SK-N-MC (cell line): ENCODE results near the gene CXCR2.

ENCODE experiments used
- DNase-seq: peaks from one replicate; pipeline ENCODE4 v3.0.0-alpha.2; 2011; ENCODE audit warnings: low read depth, low spot score
- H3K27ac ChIP-seq: fragments of 200-600 bp; sonication (generic); 2 replicates; pipeline ENCODE4 v1.5.1; 2016; ENCODE audit warnings: mixed run types
- H3K36me3 ChIP-seq: fragments of 200-600 bp; sonication (generic); 2 replicates; pipeline ENCODE4 v1.6.1; 2017; ENCODE audit warnings: antibody characterized with exemption, low read length, mixed read lengths; ENCODE audit not compliant: insufficient read depth
- H3K4me3 ChIP-seq: fragments of 200-600 bp; sonication (generic); 2 replicates; pipeline ENCODE4 v1.5.1; 2016
- H3K9ac ChIP-seq: fragments of 200-600 bp; sonication (generic); 2 replicates; pipeline ENCODE4 v1.8.0; 2017; ENCODE audit warnings: mixed run types, mixed read lengths; ENCODE audit not compliant: insufficient read length
- H3K9me3 ChIP-seq: fragments of 200-600 bp; sonication (generic); 2 replicates; pipeline ENCODE4 v1.6.1; 2017; ENCODE audit warnings: low read depth, mild to moderate bottlenecking, antibody characterized with exemption, low read length, moderate library complexity, mixed read lengths
- EZH2 ChIP-seq: fragments of 200-600 bp; sonication (generic); IDR thresholded peaks from one replicate; pipeline ENCODE4 v1.6.1; 2017; ENCODE audit warnings: antibody characterized with exemption
- FOXP2 ChIP-seq: optimal IDR thresholded peaks from 2 replicates; pipeline ENCODE3; 2011; ENCODE audit warnings: mild to moderate bottlenecking, moderate library complexity; ENCODE audit not compliant: insufficient read depth; ENCODE audit errors: extremely low read length, control extremely low read depth
- POLR2AphosphoS5 ChIP-seq: IDR thresholded peaks from 2 replicates; pipeline ENCODE4 v1.6.1; 2012; ENCODE audit warnings: mild to moderate bottlenecking, low read depth, low read length, borderline replicate concordance

CXCR2 gene

GRCh38 chr2:218127929-218128455 lies 2.2 kb downstream of the CXCR2 start:
- no peak overlapping the region for H3K4me3 ChIP-seq
- no peak for TF ChIP-seq EZH2
- no peaks in the 10 kb centered on the region for H3K36me3 ChIP-seq
- H3K27ac ChIP-seq: no peak overlapping the region
- H3K9ac ChIP-seq: no peak overlapping the region
- no peaks in the 10 kb centered on the region for H3K9me3 ChIP-seq
- no peak for DNase-seq

- Histone ChIP-seq H3K4me3 (no peak overlapping the region), H3K27ac (no peak overlapping the region), H3K9me3 (no peaks in the 10 kb centered on the region), H3K36me3 (no peaks in the 10 kb centered on the region), H3K9ac (no peak overlapping the region)
- TF ChIP-seq POLR2AphosphoS5 (no peak), FOXP2 (no peak), EZH2 (no peak)
- DNase-seq: no peak
Measured at GRCh38 chr2:218128781-218129457, 3.1 kb downstream of the CXCR2 start.

GRCh38 chr2:218129458-218130135 lies 3.8 kb downstream of the CXCR2 start:
- no peaks in the 10 kb centered on the region for H3K9me3 ChIP-seq
- TF ChIP-seq POLR2AphosphoS5: no peak
- TF ChIP-seq EZH2: no peak
- no peak for TF ChIP-seq FOXP2
- H3K9ac ChIP-seq: no peak overlapping the region
- H3K4me3 ChIP-seq: no peak overlapping the region
- H3K27ac ChIP-seq: no peak overlapping the region
- DNase-seq: no peak
- H3K36me3 ChIP-seq: no peaks in the 10 kb centered on the region

GRCh38 chr2:218130377-218130776 lies 4.5 kb downstream of the CXCR2 start:
- Histone ChIP-seq H3K27ac (no peak overlapping the region), H3K9me3 (no peaks in the 10 kb centered on the region), H3K9ac (no peak overlapping the region), H3K4me3 (no peak overlapping the region), H3K36me3 (no peaks in the 10 kb centered on the region)
- no peak for DNase-seq
- TF ChIP-seq FOXP2 (no peak), POLR2AphosphoS5 (no peak), EZH2 (no peak)

GRCh38 chr2:218130822-218131221 lies 5.0 kb downstream of the CXCR2 start:
- no peak overlapping the region for H3K27ac ChIP-seq
- no peaks in the 10 kb centered on the region for H3K36me3 ChIP-seq
- H3K9ac ChIP-seq: no peak overlapping the region
- DNase-seq: no peak
- H3K9me3 ChIP-seq: no peaks in the 10 kb centered on the region
- TF ChIP-seq POLR2AphosphoS5: no peak
- TF ChIP-seq FOXP2: no peak
- no peak for TF ChIP-seq EZH2
- no peak overlapping the region for H3K4me3 ChIP-seq

- H3K9ac ChIP-seq: no peak overlapping the region
- no peak overlapping the region for H3K4me3 ChIP-seq
- H3K36me3 ChIP-seq: no peaks in the 10 kb centered on the region
- no peaks in the 10 kb centered on the region for H3K9me3 ChIP-seq
- no peak for TF ChIP-seq POLR2AphosphoS5
- TF ChIP-seq EZH2: no peak
- TF ChIP-seq FOXP2: no peak
- H3K27ac ChIP-seq: no peak overlapping the region
- DNase-seq: no peak
Measured at GRCh38 chr2:218137514-218137913, 11.7 kb downstream of the CXCR2 start.

- H3K9ac ChIP-seq: no peak overlapping the region
- no peaks in the 10 kb centered on the region for H3K36me3 ChIP-seq
- no peak for DNase-seq
- TF ChIP-seq EZH2 (no peak), FOXP2 (no peak), POLR2AphosphoS5 (no peak)
- H3K9me3 ChIP-seq: no peaks in the 10 kb centered on the region
- H3K27ac ChIP-seq: no peak overlapping the region
- H3K4me3 ChIP-seq: no peak overlapping the region
Measured at GRCh38 chr2:218138047-218138446, 12.2 kb downstream of the CXCR2 start.

GRCh38 chr2:218145124-218145523 lies 19.3 kb downstream of the CXCR2 start:
- H3K9me3 ChIP-seq: no peaks in the 10 kb centered on the region
- DNase-seq: no peak

More at GRCh38 chr2:218145124-218145523, 19.3 kb downstream of the CXCR2 start:
- TF ChIP-seq EZH2 (no peak), POLR2AphosphoS5 (no peak), FOXP2 (no peak)
- Histone ChIP-seq H3K4me3 (no peak overlapping the region), H3K9ac (no peak overlapping the region), H3K36me3 (no peaks in the 10 kb centered on the region), H3K27ac (no peak overlapping the region)
